HepG2 (cell line): ENCODE data around the gene SFMBT1. TPM values are rescaled to one million over a fixed set of nuclear protein-coding genes. Genes with fewer than 3 reads are reported as not detected.

Source experiments
- KAT2B ChIP-seq: fragments of 150-350 bp; IDR thresholded peaks from 2 replicates; pipeline ENCODE4 v1.6.1; 2014; ENCODE audit warnings: low read depth, low read length, borderline replicate concordance
- KLF13 ChIP-seq: sonication (generic); formaldehyde crosslinking; IDR thresholded peaks from 2 replicates; pipeline ENCODE4 v1.4.0; 2020; ENCODE audit warnings: mild to moderate bottlenecking, missing genetic modification reagents
- MTF1 ChIP-seq: sonication (generic); formaldehyde crosslinking; IDR thresholded peaks from 2 replicates; pipeline ENCODE4 v1.5.0; 2020; ENCODE audit warnings: missing genetic modification reagents
- NCOA2 ChIP-seq: sonication (generic); formaldehyde crosslinking; IDR thresholded peaks from 2 replicates; pipeline ENCODE4 v1.8.0; 2022; ENCODE audit warnings: inconsistent platforms
- PHF20 ChIP-seq: sonication (generic); formaldehyde crosslinking; IDR thresholded peaks from 2 replicates; pipeline ENCODE4 v1.5.0; 2020; ENCODE audit warnings: mild to moderate bottlenecking, missing genetic modification reagents
- REL ChIP-seq: sonication (generic); formaldehyde crosslinking; conservative IDR thresholded peaks from 2 replicates; pipeline ENCODE4 v1.8.0; 2022; ENCODE audit warnings: mild to moderate bottlenecking, missing genetic modification reagents, moderate library complexity
- ZBTB10 ChIP-seq: sonication (generic); formaldehyde crosslinking; IDR thresholded peaks from 2 replicates; pipeline ENCODE4 v1.4.0; 2020; ENCODE audit warnings: missing genetic modification reagents, borderline replicate concordance
- ZFAT ChIP-seq: sonication (generic); formaldehyde crosslinking; conservative IDR thresholded peaks from 2 replicates; pipeline ENCODE4 v1.8.1; 2023; ENCODE audit warnings: missing genetic modification reagents, inconsistent platforms
- ZFYVE20 ChIP-seq: sonication (generic); formaldehyde crosslinking; IDR thresholded peaks from 2 replicates; pipeline ENCODE4 v1.8.0; 2023; ENCODE audit warnings: low read depth, mild to moderate bottlenecking, moderate library complexity, missing genetic modification reagents, borderline replicate concordance
- ZNF264 ChIP-seq: sonication (generic); formaldehyde crosslinking; IDR thresholded peaks from 2 replicates; pipeline ENCODE4 v1.4.0; 2020; ENCODE audit warnings: missing genetic modification reagents
- ZNF350 ChIP-seq: sonication (generic); formaldehyde crosslinking; IDR thresholded peaks from 2 replicates; pipeline ENCODE4 v1.4.0; 2020; ENCODE audit warnings: mild to moderate bottlenecking, low read depth, missing genetic modification reagents, borderline replicate concordance
- ZNF484 ChIP-seq: sonication (generic); formaldehyde crosslinking; IDR thresholded peaks from 2 replicates; pipeline ENCODE4 v1.5.1; 2020; ENCODE audit warnings: mild to moderate bottlenecking, low read depth, missing genetic modification reagents, borderline replicate concordance
- ZNF788 ChIP-seq: sonication (generic); formaldehyde crosslinking; IDR thresholded peaks from 2 replicates; pipeline ENCODE4 v1.5.0; 2020; ENCODE audit warnings: mild to moderate bottlenecking, missing genetic modification reagents, borderline replicate concordance
- ZNF891 ChIP-seq: sonication (generic); formaldehyde crosslinking; IDR thresholded peaks from 2 replicates; pipeline ENCODE4 v1.5.0; 2020; ENCODE audit warnings: mild to moderate bottlenecking, missing genetic modification reagents
- polyA plus RNA-seq, 8 experiments: library from polyadenylated mRNA; depleted of rRNA in 3 of 8; stranded (reverse) in 7 of 8; unstranded in 1 of 8; fragments of >200 nt; fragmentation: Illumina TruSeq in 4 of 8; extraction: Trizol in 4 of 8; gene quantifications; 2 replicates each; pipeline versions ENCODE4 v1.2.1 to v1.2.3, GENCODE V29; 2011 to 2016; ENCODE audit warnings: low read depth in 4 of 8, missing spikeins in 1 of 8, mixed read lengths in 1 of 8; ENCODE audit not compliant: insufficient read depth in 1 of 8
- total RNA-seq, 5 experiments: library from RNA; depleted of rRNA; stranded (reverse); fragments of >200 nt; fragmentation: Illumina TruSeq; extraction: Trizol; gene quantifications; 2 replicates each; pipeline ENCODE4 v1.2.3, GENCODE V29; 2016; ENCODE audit warnings: low read depth in 1 of 5
- TF ChIP-seq, protein P1 (sequence below): IDR thresholded peaks from 2 replicates; pipeline ENCODE4 v1.6.1; 2016; ENCODE audit warnings: mild to moderate bottlenecking, missing biosample characterization, missing genetic modification reagents
- TF ChIP-seq, protein P2 (sequence below): sonication (generic); formaldehyde crosslinking; IDR thresholded peaks from 2 replicates; pipeline ENCODE4 v1.4.0; 2020; ENCODE audit warnings: missing genetic modification reagents
- TF ChIP-seq, protein P3 (sequence below): sonication (generic); formaldehyde crosslinking; IDR thresholded peaks from 2 replicates; pipeline ENCODE4 v1.5.0; 2020; ENCODE audit warnings: mild to moderate bottlenecking, missing genetic modification reagents, borderline replicate concordance

The SFMBT1 gene
- total and polyA plus RNA-seq, 2 of the 13 experiments (the other 11 are each of a cell fraction or from before 2014, with no cell fraction given) = 3.8 to 12.8 TPM

DNA sequence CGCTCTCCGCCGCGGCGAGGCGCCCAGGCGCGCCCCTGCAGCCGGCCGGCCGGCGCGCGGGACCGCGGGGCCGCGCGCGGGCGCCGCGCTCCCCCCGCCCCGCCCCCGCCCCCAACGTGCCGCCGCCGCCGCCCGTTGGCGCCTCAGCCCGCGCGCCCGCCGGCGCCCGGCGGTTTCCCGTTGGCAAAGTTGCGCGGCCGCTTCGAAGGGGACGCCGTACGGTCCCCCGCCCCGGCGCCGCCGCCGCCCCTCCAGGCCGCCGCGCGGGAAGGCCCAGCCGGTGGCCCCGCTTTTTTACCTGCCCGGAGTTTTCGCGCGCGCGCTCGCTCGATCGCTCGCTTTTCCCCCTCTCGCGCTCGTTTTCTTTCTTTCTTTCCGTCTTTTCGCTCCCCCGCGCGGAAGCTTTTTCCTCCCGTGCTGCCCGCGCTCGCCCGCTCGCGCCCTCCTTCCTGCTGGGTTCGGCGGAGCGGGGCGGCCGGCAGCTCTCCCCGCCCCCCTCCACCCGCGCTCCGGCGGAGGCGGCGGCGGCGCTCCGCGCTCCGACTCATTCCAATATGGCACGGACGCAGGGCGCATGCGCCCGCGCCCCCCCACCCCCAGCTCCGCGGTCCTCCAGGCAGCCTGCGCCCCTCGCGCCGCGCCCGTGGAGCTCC, at the start of gene SFMBT1 (continued):
- TF ChIP-seq MTF1 (CRISPR knock-in tag) (no peak), NCOA2 (CRISPR knock-in tag) (peak; percentile 12; the same call in 1 of the 2 replicates), ZFAT (CRISPR knock-in tag) (no peak), PHF20 (CRISPR knock-in tag) (no peak), ZNF264 (CRISPR knock-in tag) (no peak), ZNF891 (CRISPR knock-in tag) (no peak), ZNF350 (CRISPR knock-in tag) (no peak), KAT2B (no peak), ZBTB10 (CRISPR knock-in tag) (peak; percentile 27; the same call in 1 of the 2 replicates), ZNF484 (no peak), REL (CRISPR knock-in tag) (no peak), ZNF788 (CRISPR knock-in tag) (no peak), KLF13 (CRISPR knock-in tag) (no peak), ZFYVE20 (CRISPR knock-in tag) (no peak)
- TF ChIP-seq, protein P1, sequence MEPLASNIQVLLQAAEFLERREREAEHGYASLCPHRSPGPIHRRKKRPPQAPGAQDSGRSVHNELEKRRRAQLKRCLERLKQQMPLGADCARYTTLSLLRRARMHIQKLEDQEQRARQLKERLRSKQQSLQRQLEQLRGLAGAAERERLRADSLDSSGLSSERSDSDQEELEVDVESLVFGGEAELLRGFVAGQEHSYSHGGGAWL = no peak
- TF ChIP-seq, protein P2, sequence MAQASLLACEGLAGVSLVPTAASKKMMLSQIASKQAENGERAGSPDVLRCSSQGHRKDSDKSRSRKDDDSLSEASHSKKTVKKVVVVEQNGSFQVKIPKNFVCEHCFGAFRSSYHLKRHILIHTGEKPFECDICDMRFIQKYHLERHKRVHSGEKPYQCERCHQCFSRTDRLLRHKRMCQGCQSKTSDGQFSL (CRISPR knock-in tag) = peak; percentile 92
- TF ChIP-seq, protein P3, sequence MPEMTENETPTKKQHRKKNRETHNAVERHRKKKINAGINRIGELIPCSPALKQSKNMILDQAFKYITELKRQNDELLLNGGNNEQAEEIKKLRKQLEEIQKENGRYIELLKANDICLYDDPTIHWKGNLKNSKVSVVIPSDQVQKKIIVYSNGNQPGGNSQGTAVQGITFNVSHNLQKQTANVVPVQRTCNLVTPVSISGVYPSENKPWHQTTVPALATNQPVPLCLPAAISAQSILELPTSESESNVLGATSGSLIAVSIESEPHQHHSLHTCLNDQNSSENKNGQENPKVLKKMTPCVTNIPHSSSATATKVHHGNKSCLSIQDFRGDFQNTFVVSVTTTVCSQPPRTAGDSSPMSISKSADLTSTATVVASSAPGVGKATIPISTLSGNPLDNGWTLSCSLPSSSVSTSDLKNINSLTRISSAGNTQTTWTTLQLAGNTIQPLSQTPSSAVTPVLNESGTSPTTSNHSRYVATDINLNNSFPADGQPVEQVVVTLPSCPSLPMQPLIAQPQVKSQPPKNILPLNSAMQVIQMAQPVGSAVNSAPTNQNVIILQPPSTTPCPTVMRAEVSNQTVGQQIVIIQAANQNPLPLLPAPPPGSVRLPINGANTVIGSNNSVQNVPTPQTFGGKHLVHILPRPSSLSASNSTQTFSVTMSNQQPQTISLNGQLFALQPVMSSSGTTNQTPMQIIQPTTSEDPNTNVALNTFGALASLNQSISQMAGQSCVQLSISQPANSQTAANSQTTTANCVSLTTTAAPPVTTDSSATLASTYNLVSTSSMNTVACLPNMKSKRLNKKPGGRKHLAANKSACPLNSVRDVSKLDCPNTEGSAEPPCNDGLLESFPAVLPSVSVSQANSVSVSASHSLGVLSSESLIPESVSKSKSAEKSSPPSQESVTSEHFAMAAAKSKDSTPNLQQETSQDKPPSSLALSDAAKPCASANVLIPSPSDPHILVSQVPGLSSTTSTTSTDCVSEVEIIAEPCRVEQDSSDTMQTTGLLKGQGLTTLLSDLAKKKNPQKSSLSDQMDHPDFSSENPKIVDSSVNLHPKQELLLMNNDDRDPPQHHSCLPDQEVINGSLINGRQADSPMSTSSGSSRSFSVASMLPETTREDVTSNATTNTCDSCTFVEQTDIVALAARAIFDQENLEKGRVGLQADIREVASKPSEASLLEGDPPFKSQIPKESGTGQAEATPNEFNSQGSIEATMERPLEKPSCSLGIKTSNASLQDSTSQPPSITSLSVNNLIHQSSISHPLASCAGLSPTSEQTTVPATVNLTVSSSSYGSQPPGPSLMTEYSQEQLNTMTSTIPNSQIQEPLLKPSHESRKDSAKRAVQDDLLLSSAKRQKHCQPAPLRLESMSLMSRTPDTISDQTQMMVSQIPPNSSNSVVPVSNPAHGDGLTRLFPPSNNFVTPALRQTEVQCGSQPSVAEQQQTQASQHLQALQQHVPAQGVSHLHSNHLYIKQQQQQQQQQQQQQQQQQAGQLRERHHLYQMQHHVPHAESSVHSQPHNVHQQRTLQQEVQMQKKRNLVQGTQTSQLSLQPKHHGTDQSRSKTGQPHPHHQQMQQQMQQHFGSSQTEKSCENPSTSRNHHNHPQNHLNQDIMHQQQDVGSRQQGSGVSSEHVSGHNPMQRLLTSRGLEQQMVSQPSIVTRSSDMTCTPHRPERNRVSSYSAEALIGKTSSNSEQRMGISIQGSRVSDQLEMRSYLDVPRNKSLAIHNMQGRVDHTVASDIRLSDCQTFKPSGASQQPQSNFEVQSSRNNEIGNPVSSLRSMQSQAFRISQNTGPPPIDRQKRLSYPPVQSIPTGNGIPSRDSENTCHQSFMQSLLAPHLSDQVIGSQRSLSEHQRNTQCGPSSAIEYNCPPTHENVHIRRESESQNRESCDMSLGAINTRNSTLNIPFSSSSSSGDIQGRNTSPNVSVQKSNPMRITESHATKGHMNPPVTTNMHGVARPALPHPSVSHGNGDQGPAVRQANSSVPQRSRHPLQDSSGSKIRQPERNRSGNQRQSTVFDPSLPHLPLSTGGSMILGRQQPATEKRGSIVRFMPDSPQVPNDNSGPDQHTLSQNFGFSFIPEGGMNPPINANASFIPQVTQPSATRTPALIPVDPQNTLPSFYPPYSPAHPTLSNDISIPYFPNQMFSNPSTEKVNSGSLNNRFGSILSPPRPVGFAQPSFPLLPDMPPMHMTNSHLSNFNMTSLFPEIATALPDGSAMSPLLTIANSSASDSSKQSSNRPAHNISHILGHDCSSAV (CRISPR knock-in tag) = no peak
